Measurements from ENCODE around the gene TMEM131L. TPM values are rescaled to one million over a fixed set of nuclear protein-coding genes. Genes with fewer than 3 reads are reported as not detected.
"Not testable (repeated sequence)": the region's sequence is repeated elsewhere in the genome, so short reads cannot be mapped to it uniquely, and the experiment has no call there.

Gene TMEM131L
- total RNA-seq, 1 donor from 2014 or later, result 42.4 TPM

DNA sequence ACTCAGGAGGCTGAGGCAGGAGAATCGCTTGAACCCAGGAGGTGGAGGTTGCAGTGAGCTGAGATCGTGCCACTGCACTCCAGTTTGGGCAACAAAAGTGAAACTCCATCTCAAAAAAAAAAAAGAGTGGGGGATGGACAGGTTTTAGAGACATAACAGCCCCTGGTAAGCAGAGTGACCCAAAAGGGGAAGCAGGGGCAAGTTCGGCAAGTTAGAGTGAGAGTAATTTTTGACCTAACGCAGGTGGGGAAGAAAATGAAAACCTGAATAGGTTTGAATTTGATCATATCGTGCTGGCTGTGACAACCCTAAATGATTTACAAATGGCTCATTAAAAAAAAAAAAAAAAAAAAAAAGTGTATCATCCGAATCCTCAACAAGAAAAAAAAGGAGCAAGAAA, 25.7 kb upstream of the TMEM131L start:
- DNase-seq (ENCODE audit: low spot score in 2 of 2) (no peak), FAIRE-seq (no peak)

DNA sequence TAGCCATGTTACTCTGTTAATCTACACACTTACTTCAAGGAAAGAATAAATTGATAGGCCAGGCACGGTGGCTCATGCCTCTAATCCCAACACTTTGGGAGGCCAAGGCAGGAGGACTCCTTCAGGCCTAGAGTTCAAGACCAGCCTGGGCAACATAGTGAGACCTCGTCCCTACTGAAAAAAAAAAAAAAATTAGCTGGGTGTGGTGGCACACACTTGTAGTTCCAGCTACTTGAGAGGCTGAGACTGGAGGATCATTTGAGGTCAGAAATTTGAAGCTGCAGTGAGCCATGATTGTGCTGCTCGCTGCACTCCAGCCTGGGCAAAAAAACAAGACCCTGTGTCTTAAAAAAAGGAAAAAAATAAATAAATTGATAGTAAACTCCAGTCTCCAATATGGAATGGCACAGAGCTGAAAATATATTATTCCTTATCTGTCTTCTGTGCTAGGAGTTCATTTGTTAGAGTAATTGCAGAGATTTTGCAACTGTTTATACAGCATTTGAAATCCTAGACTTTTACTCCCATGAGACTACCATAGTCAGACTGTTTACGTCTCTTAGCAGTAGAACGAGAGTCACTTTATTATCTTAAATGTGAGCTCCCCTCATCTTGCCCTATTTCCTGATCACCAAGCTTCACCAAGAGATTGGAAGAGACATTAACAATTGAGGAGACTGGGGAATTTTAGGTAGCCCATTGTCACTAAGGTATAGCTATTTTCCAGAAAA, 18.8 kb upstream of the TMEM131L start:
- FAIRE-seq, result no peak
- no peak for DNase-seq (ENCODE audit: low spot score in 2 of 2)

DNA sequence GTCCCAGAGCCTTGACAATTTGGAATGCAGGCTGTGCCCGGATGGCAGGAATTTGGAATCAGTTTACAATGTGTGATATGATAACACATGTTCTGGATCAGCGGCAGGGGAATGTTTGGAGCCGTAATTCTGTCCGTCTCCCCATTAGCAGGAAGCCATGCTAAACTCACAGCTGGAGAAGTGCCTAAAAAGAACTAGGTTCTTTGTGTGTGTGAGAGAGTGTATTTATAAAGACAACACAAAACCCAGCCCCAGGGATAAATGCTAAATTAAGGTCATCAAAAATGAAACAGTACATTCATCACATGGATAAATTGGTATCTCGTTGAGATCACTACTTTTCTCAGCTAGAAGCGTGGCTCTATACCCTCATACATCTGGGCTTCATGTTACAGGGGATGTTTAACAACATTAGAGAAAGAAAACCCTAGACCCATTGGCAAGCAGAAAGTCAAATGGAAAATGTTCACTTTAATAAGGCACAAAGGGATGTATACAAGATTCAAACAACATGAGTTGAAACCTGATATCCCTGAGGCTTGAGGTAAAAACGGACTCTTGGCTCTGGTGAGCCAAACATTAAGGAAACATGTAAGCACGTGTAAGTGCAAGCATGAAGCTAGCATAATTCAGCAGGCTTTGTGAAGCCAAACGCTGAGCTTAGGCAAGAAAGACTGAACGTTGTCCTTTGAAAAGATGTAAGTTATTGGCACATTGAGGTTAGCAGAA, 18.0 kb upstream of the TMEM131L start:
- FAIRE-seq (no peak), DNase-seq (ENCODE audit: low spot score in 2 of 2) (no peak)

DNA sequence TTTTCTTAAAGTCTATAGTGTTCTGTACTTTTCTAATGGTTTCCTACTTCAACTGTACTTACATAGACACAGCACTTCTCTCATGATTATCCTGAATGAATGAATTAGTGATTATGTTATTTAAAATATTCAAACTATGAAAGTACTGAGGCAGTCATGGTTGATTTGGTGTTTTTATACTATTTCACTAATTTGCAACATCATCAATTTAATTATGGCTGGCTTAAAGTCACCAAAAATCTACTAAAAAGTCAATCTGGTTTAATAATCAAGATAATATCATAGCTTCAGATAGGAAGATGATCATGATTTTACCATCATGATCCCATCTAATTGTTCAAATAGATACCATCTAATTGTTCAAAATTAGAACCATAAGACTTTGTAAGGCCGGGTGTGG, 16.8 kb upstream of the TMEM131L start:
- FAIRE-seq (no peak), DNase-seq (ENCODE audit: low spot score in 2 of 2) (no peak)

DNA sequence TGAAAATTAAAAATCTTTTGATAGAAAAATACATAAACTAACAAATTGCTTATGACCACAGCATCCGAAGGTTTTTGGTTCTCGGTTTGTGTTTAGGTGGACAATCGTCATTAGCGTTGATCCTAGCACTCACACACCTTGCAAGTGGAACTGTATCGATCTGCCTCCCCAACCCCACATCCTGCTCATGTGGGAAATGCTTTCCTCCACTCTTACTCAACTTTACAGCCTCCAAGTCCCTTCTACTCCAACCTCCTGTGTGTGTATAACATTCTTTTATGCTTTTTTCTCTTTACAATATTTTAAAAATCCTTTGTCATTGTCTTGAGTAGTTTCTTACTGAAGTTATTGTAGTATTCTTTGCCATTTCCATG, 15.6 kb upstream of the TMEM131L start:
- FAIRE-seq (no peak), DNase-seq (ENCODE audit: low spot score in 2 of 2) (no peak)

DNA sequence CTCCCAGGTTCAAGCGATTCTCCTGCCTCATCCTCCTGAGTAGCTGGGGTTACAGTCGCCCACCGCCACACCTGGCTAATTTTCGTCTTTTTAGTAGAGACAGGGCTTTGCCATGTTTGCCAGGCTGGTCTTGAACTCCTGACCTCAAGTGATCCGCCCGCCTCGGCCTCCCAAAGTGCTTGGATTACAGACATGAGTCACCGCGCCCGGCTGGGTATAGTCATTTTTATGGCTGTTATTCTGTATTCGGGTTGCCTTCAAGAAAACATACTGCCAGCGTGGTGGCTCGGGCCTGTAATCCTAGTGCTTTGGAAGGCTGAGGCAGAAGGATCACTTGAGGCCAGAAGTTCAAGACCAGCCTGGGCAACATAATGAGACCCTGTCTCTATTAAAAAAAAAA, 15.0 kb upstream of the TMEM131L start:
- FAIRE-seq; DNase-seq (ENCODE audit: low spot score in 2 of 2): not testable (repeated sequence)

DNA sequence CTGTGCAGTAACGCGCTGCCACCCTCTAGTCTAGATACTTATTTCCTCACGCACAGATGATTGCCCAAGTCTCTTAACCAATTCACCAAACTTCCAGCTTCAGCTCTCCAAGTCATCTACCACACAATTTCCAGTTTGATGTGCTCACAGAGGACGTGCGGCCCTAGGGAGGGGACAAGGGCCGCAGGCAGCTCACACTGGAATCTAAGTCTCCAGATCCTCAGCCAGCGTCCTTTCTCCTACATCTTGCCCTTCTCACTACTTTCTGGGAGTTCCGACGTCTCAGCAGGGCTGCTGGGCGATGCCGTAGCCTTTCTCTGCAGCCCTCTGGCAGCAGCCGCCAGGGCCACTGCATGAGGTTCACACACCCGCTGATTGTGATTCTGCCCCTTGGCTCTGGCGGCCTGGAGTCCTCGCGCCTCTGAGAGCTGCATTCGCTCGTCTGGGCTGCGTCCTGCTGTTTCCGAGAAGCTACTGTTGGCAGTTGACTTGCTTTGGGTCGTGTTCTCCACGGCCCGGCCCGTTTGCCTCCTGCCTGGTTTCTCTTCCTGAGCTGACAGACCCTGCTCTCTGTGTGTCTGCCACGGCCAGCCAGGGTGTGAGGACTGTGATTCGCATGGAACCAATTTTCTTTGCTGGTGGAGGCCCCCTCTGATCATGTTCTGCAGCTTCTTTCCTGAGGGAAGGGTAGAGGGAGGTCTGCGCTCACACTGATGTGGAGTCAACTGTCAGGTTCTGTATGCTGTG, 14.1 kb upstream of the TMEM131L start:
- no peak for DNase-seq (ENCODE audit: low spot score in 2 of 2)
- no peak for FAIRE-seq

DNA sequence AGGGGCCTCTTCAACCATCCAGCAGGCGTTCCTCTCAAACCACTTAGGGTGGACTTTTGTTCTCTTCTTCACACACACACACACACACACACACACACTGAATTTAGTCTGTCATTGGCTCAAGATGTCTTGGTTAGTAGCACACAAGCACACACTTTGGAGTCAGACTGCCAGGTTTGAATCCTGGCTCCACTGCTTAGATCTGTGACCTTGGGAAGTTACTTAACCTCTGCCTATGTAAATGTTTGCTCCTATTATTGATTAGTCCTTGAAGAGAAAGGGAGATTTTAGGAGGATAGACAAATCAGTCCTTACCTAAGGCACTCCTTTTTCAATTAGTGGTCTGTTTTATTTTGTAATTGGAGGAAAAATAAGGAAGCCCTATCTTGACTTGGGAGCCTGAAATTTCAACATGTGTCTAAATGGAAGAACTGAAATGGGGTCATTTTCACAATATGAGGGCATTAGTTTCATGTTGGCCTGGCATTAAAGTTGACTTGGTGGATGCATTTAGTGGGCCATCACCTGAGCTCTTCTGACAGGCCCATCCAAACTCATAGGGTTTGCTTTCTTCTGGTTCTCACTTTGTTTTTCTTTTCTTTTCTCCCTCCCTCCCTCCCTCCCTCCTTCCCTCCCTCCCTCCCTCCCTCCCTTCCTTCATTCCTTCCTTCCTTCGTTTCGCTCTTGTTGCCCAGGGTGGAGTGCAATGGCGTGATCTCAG, 13.3 kb upstream of the TMEM131L start:
- FAIRE-seq, result no peak

DNA sequence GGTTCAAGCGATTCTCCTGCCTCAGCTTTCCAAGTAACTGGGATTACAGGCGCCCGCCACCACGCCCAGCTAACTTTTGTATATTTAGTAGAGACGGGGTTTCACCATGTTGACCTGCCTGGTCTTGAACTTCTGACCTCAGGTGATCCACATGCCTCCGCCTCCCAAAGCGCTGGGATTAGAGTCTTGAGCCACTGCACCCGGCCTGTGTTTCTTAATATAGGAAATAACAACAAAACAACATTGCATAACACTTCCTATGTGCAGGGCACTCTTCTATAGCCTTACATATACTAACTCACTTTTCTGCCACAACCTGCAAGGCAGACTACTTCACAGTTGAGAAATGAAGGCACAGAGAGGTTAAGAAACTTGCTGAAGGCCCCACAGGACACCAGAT, 12.8 kb upstream of the TMEM131L start:
- no peak for FAIRE-seq
- DNase-seq (ENCODE audit: low spot score in 2 of 2), result no peak

More for the DNA sequence above, 13.3 kb upstream of the TMEM131L start:
- no peak for DNase-seq (ENCODE audit: low spot score in 2 of 2)

DNA sequence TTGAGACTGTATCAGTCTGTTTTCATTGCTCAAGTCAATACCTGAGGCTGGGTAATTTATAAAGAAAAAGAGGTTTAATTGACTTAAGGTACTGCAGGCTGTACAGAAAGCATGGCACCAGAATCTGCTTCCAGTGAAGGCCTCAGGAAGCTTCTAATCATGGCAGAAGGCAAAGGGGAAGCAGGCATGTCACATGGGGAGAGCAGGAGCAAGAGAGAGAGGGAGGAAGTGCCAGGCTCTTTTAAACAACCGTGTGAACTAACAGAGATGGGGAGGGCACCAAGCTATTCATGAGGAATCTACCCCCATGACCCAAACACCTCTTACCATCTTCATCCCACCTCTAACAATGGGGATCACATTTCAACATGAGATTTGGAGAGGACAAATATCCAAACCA, 7.2 kb upstream of the TMEM131L start:
- no peak for DNase-seq (ENCODE audit: low spot score in 2 of 2)
- no peak for FAIRE-seq

DNA sequence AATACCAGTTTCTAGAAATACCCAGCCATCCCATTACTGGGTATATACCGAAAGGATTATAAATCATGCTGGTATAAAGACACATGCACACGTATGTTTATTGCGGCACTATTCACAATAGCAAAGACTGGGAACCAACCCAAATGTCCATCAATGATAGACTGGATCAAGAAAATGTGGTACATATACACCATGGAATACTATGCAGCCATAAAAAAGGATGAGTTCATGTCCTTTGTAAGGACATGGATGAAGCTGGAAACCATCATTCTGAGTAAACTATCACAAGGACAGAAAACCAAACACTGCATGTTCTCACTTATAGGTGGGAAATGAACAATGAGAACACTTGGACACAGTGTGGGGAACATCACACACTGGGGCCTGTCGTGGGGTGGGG, 4.6 kb upstream of the TMEM131L start:
- not testable (repeated sequence) for DNase-seq (ENCODE audit: low spot score in 2 of 2); FAIRE-seq

DNA sequence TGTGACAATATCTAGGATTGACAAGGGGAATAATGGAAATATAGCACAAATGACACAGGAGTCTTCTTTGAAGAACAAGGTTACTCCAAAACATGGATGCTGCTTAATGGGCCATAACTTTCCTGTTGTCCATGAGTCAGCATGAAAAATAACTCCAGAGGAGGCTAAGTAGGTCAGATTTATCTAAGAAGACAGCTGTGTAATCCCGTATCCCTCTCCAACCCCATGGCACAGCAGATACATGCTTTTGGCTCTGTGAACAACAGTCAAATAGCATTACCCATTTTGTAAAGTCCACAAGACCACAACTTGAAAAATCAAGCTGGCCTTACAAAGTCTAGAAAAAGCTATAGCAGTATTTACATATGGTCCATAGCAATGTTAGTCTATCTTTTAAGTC, 2.1 kb upstream of the TMEM131L start:
- FAIRE-seq, result no peak
- DNase-seq (ENCODE audit: low spot score in 2 of 2), result no peak

DNA sequence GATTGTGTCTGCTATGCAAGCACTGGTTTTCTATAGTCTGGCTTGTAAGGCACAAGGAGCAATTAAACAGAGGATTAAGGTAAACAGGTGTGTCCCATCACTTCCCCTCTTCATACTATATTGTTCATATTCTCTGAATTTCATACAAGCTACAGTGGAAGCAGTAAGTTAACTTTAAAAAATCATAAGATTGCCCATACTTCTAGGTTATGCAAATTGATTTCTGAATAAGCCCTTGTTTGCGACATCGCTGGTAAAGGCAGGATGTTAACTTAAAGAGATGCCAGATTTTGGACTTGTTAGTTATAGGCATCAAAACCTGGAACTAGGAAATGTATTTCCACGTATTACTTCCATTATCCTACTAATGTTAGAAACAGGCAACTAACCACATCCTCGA, 1.0 kb upstream of the TMEM131L start:
- FAIRE-seq (no peak), DNase-seq (ENCODE audit: low spot score in 2 of 2) (no peak)

DNA sequence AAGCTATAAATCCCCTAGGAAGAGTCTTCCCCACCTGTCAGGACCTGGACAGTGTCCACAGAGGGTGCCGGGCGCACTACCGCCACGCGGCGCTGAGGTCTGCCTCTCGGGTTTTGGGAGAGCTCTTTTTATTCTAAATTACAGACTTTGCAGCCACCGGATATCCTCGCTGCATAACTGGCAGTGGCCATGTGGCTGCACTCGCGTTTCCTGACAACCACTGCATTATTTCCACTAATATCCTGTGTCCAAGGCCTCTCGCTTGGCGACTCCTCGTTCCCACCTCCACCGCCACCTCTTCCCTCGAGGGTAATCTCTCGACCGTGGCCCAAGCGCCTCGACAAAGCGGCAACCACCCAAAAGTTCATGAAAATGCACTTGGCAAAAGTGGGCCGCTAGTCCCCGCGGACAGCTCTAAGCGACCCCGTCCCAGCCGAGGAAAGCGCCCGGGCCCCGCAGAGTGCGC, 512 bp upstream of the TMEM131L start:
- DNase-seq (ENCODE audit: low spot score in 2 of 2), result peak; percentile 52 to 60
- no peak for FAIRE-seq

DNA sequence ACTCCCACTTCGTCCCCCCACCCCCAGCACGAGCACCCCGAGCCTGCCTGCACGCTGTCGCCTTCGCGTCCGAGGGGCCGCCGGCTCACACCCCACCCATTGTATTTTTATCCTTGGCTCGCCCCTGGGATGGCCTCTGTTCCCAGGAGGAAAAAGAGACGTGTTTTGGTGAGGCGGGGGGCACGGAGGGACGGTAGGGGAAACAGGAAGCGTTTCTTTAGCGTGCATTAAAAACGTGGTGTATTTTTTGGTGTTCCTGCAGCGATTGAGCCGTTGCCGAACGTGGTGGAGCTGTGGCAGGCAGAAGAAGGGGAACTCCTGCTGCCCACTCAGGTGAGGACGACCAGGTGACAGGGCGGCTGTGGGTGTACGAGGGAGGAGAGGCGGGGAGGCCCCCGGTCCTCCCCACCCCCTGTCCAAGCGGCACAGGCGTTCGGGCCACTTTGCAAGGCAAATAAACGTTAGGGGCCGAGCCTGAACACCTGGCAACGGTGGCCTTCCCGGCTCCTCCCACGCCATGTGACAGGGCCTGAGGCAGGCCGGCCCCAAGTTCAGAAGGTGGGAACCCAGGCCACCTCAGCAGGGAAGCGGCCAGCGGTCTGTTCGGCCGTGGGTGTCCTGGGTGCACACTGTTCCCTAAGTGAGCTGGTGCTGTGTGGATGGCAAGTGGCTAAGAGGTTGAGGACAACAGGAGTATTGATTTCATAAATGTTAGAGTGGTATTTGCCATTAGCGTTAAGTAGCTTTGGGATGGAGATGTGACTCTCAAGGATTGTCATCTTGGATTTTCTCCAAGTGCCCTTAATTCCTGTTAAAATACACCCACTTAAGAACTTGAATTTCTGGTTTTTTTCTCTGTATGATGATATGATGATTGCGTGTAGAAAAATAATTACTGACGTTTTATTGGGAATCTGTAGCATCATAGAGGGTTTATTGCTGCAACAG, 1.1 kb downstream of the TMEM131L start:
- DNase-seq (ENCODE audit: low spot score in 2 of 2) (no peak), FAIRE-seq (no peak)

DNA sequence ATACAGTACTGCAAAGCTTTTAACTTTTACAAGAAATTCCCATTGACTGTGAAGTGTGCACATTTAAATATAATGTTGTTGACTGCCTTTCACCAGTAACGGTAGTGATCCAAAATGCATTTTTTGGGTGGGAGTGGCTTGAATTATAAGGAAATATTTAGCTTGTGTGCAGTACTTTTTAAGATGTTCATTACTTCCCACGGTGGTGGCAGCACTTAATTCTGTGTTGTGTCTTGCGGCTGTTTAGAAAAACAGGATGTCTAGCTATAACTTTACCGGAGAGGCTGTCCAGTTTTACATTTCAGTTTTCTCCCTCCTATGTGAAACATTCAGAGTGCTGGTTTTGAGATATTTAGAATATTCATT, 1.7 kb downstream of the TMEM131L start:
- no peak for FAIRE-seq
- no peak for DNase-seq (ENCODE audit: low spot score in 2 of 2)

DNA sequence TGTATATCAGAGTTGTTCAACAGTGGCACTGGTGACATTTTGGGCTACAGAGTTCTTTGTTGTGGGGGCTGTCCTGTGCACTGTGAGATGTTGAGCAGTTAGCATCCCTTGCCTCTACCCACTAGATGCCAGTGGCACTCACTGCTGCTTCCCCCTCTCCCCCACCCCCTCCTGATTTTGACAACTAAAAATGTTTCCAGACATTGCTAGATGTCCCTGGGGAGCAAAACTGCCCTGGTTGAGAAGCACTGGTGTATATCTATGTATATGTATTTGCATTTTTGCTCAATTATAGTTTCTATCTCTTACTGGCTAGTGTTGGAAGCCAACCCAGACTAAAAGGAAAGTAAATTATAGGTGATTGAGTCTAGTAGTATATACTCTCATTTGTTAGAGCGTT, 2.4 kb downstream of the TMEM131L start:
- FAIRE-seq, result no peak
- no peak for DNase-seq (ENCODE audit: low spot score in 2 of 2)

DNA sequence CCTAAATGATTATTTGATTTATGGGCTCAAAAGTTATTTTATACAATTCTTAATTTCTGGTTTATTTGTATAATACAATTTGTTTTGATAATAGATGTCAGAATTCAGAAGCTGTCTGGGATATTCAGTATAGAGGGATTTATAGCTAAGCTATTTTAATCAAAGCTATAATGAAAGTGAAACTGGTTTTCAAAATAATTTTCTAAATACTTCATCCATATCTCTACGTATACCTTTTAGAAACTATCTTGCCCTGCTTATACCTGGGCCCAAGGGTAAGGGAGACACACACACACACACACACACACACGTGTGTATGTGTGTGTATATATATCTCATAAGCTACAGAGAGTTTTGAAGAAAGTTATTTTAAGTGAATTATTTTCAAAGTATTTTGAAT, 2.9 kb downstream of the TMEM131L start:
- DNase-seq (ENCODE audit: low spot score in 2 of 2) (no peak), FAIRE-seq (no peak)

DNA sequence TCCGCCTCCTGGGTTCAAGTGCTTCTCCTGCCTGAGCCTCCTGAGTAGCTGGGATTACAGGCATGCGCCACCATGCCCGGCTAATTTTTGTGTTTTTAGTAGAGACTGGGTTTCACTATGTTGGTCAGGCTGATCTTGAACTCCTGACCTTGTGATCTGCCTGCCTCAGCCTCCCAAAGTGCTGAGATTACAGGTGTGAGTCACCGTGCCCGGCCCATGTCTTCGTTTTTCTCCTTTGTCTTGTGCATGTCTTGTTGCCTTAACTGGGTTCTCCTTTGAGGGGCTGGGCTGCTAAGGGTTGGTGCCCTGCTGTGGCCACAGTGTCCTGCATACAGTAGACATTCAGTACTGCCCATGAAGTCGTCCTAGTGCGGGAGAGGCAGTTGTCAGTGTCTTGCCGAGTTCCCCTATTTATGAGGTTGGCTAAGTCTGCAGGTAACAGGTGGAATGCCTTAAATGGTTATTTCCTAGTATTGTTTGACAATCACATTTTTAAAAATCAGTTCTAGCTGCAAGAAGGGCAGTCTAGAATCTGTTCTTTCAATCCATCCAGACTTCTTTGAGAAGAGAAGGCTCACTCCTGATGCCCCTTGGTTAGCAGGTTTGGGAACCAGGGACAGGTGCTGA, 5.0 kb downstream of the TMEM131L start:
- DNase-seq (ENCODE audit: low spot score in 2 of 2); FAIRE-seq: not testable (repeated sequence)

All from frontal cortex (tissue), 4 donors.